HCT116 (cell line): ENCODE results near the gene EMP2. TPM values are rescaled to one million over a fixed set of nuclear protein-coding genes. Genes with fewer than 3 reads are reported as not detected.

Experiments used
- ATAC-seq: fragments of 200-7000 bp; cut with Tn5 transposase; 2 replicates; pipeline ENCODE4 v1.9.1; 2020; ENCODE audit warnings: mild to moderate bottlenecking, moderate library complexity
- BruUV-seq: library from RNA; stranded (reverse); fragments of 400-500 nt; replicated peaks from 2 replicates; lab custom pipeline; 2021; lab: Mats Ljungman, UMichigan
- CTCF ChIA-PET: fragments of 300-600 bp; sonication (Branson Sonifier 250); formaldehyde crosslinking; loops from one replicate; lab custom pipeline; 2021; ENCODE audit warnings: antibody characterized with exemption; lab: Charles Lee
- POLR2A ChIA-PET: fragments of 300-600, 350-600 bp; sonication (Branson Sonifier 250); formaldehyde crosslinking; loops from one replicate; lab custom pipeline; 2021; ENCODE audit warnings: antibody characterized with exemption; lab: Charles Lee
- RAD21 ChIA-PET, 2 experiments: fragments of 300-600 bp; sonication (Branson Sonifier 250); formaldehyde crosslinking; loops; one replicate each; lab custom pipeline; 2023; ENCODE audit warnings: low total read pairs in 2 of 2; ENCODE audit not compliant: uncharacterized antibody in 2 of 2, unreplicated experiment in 2 of 2, low non-redundant PET in 1 of 2; lab: Charles Lee
- DNase-seq: peaks from one replicate; pipeline ENCODE4 v3.0.0-alpha.2; 2010; ENCODE audit warnings: low read depth, low spot score
- H2AFZ ChIP-seq: fragments of 200-600 bp; shearing (Covaris generic), sonication (generic); 2 replicates; pipeline ENCODE4 v1.6.1; 2017; ENCODE audit warnings: low read depth, mixed run types, mixed read lengths, antibody characterized with exemption, low read length; ENCODE audit not compliant: poor library complexity, severe bottlenecking
- H3K27ac ChIP-seq: 2 replicates; pipeline ENCODE4 v1.5.1; 2012; ENCODE audit warnings: low read depth, low read length
- H3K27me3 ChIP-seq: fragments of 200-600 bp; sonication (generic); 2 replicates; pipeline ENCODE4 v1.6.1; 2016; ENCODE audit warnings: mixed run types, low read length, mixed read lengths; ENCODE audit not compliant: insufficient read depth
- H3K36me3 ChIP-seq, 2 experiments: fragments of 200-500 bp in 1 of 2; fragments of 200-600 bp in 1 of 2; sonication (Bioruptor generic) in 1 of 2; sonication (generic) in 1 of 2; 2 replicates each; pipeline versions ENCODE4 v1.5.1 to v1.6.1; 2014 to 2016; ENCODE audit warnings: low read length in 2 of 2, inconsistent platforms in 1 of 2, mixed read lengths in 1 of 2, mixed run types in 1 of 2; ENCODE audit not compliant: insufficient read depth in 2 of 2, control insufficient read depth in 1 of 2
- H3K4me1 ChIP-seq, 2 experiments: fragments of 200-600 bp in 1 of 2; sonication (generic) in 1 of 2; 2 replicates each; pipeline versions ENCODE4 v1.5.1 to v1.6.1; 2012 to 2017; ENCODE audit warnings: low read length in 2 of 2, inconsistent platforms in 1 of 2, mild to moderate bottlenecking in 1 of 2, mixed read lengths in 1 of 2, mixed run types in 1 of 2, moderate library complexity in 1 of 2; ENCODE audit not compliant: insufficient read depth in 2 of 2, control insufficient read depth in 1 of 2
- H3K4me2 ChIP-seq: fragments of 200-600 bp; sonication (generic); 2 replicates; pipeline ENCODE4 v1.6.1; 2017; ENCODE audit warnings: mixed run types, low read length, mixed read lengths
- H3K4me3 ChIP-seq, 2 experiments: fragments of 200-600 bp in 1 of 2; sonication (generic) in 1 of 2; replicated peaks in 1 of 2; 2 replicates each; pipeline ENCODE4 v1.5.1; 2011 to 2016; ENCODE audit warnings: low read length in 2 of 2, control low read depth in 1 of 2, low read depth in 1 of 2, mild to moderate bottlenecking in 1 of 2, mixed read lengths in 1 of 2, mixed run types in 1 of 2
- H3K79me2 ChIP-seq: fragments of 200-600 bp; sonication (generic); 2 replicates; pipeline ENCODE4 v1.6.1; 2017; ENCODE audit warnings: mild to moderate bottlenecking, mixed run types, low read length, moderate library complexity, mixed read lengths; ENCODE audit not compliant: insufficient read depth
- H3K9ac ChIP-seq: fragments of 200-600 bp; sonication (generic); 2 replicates; pipeline ENCODE4 v1.6.1; 2016; ENCODE audit warnings: low read length, mixed read lengths
- H3K9me2 ChIP-seq: fragments of 200-600 bp; sonication (generic), shearing (Covaris generic); 2 replicates; pipeline ENCODE4 v1.6.1; 2017; ENCODE audit warnings: mixed run types, mild to moderate bottlenecking, moderate library complexity; ENCODE audit not compliant: insufficient read depth
- H3K9me3 ChIP-seq, 2 experiments: fragments of 200-500 bp in 1 of 2; fragments of 200-600 bp in 1 of 2; sonication (Bioruptor generic) in 1 of 2; sonication (generic) in 1 of 2; 2 replicates each; pipeline ENCODE4 v1.6.1; 2014 to 2017; ENCODE audit warnings: low read length in 2 of 2, mixed read lengths in 2 of 2, inconsistent platforms in 1 of 2, low read depth in 1 of 2, mild to moderate bottlenecking in 1 of 2, mixed run types in 1 of 2, moderate library complexity in 1 of 2; ENCODE audit not compliant: control insufficient read depth in 1 of 2, insufficient read depth in 1 of 2
- H4K20me1 ChIP-seq: fragments of 200-600 bp; sonication (generic), shearing (Covaris generic); 2 replicates; pipeline ENCODE4 v1.6.1; 2017; ENCODE audit warnings: mixed run types, mild to moderate bottlenecking, moderate library complexity; ENCODE audit not compliant: insufficient read depth
- CBX3 ChIP-seq: IDR thresholded peaks from 2 replicates; pipeline ENCODE4 v1.6.1; 2012; ENCODE audit warnings: low read depth
- EGR1 ChIP-seq: IDR thresholded peaks from 2 replicates; pipeline ENCODE4 v1.6.1; 2012; ENCODE audit warnings: low read depth
- FOSL1 ChIP-seq: IDR thresholded peaks from 2 replicates; pipeline ENCODE4 v1.6.1; 2012; ENCODE audit warnings: low read depth
- POLR2A ChIP-seq: IDR thresholded peaks from 2 replicates; pipeline ENCODE4 v1.7.0; 2011; ENCODE audit warnings: borderline replicate concordance; ENCODE audit not compliant: insufficient read depth, insufficient read length; ENCODE audit errors: extremely low read depth
- POLR2AphosphoS5 ChIP-seq: IDR thresholded peaks from 2 replicates; pipeline ENCODE4 v1.6.1; 2011; ENCODE audit warnings: mild to moderate bottlenecking, low read depth, low read length, moderate library complexity
- SIN3A ChIP-seq: IDR thresholded peaks from 2 replicates; pipeline ENCODE4 v1.6.1; 2012; ENCODE audit warnings: low read depth
- SP1 ChIP-seq: IDR thresholded peaks from 2 replicates; pipeline ENCODE4 v1.6.1; 2012; ENCODE audit warnings: low read depth
- TCF7L2 ChIP-seq: IDR thresholded peaks from 2 replicates; pipeline ENCODE4 v1.7.0; 2011; ENCODE audit warnings: borderline replicate concordance, inconsistent platforms; ENCODE audit not compliant: insufficient read depth, insufficient read length; ENCODE audit errors: extremely low read depth
- ZFX ChIP-seq: fragments of 450-650 bp; IDR thresholded peaks from 2 replicates; pipeline ENCODE4 v1.6.1; 2017
- intact Hi-C: fragments of 100-400 bp; cut with micrococcal nuclease; formaldehyde crosslinking; loops from 2 replicates; pipeline ENCODE4 v1.10.0; 2022
- total RNA-seq: library from RNA; stranded (reverse); gene quantifications from one replicate; pipeline ENCODE4 v1.2.1, GENCODE V29; 2021; ENCODE audit not compliant: unreplicated experiment
- TF ChIP-seq, protein P1 (sequence below): IDR thresholded peaks from 2 replicates; pipeline ENCODE4 v1.6.1; 2012; ENCODE audit warnings: low read depth
- TF ChIP-seq, protein P2 (sequence below): IDR thresholded peaks from 2 replicates; pipeline ENCODE4 v1.6.1; 2012

Gene EMP2
- total RNA-seq, 1 experiment from 2014 or later, result 32.6 TPM

DNA sequence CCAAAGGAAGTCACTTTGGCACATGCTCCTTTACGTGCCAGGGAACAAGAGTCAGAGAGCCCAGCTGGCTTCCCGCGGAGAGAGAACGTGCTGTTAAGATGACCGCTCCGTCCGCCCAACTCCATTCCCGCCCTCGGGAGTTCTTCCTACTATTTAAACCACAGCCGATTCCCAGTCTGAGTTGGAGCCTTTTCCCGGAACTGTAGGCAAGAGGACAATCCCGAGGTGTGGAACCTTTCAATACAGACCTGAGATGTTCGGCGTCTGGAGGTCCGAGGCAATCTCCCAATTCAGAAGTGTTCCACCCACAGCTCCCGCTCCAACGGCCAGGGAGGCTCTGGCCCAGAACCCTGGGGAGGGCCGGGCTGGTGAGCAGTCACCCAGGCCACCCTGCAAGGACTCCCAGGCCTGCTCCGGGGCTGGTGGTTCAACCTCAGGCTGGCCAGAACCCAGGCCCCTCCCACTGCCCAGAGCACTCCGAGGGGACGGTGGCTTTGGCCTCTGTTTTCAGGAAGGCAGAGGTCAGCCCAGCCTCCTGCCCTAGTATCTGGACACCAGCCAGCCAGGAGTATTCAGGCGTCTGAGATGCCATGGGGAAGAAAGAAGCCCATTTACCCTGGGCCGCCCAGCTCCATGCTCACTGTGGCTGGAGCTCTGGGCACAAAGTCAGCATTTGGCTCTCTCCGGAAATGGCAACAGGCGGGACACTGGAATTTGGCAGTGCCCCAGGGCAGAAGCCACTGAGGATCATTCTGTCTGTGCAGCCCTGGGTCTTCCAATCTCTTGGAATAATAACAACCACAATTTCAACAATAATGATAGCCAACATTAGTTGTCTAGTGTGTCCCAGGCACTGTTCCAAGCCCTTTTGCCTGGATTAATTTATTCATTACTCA is 21.4 kb downstream of the EMP2 start:
- RAD21 ChIA-PET, result no interaction called here
- Histone ChIP-seq H3K9me2 (no peaks in the 10 kb centered on the region), H2AFZ (no peak overlapping the region), H3K79me2 (no peaks in the 10 kb centered on the region; the same call in 1 of the 2 replicates), H3K27ac (no peak overlapping the region; the same call in 1 of the 2 replicates), H3K9me3 (0 out of 4 replicates have a peak, but pooled peaks cover 0 to 7% of the 10 kb centered on the region in 2 experiments), H4K20me1 (no peaks in the 10 kb centered on the region), H3K4me1 (no peaks in the 10 kb centered on the region), H3K27me3 (no peaks in the 10 kb centered on the region), H3K9ac (no peak overlapping the region), H3K4me2 (no peak overlapping the region), H3K36me3 (no peaks in the 10 kb centered on the region), H3K4me3 (no peak overlapping the region)
- CTCF ChIA-PET, result no interaction called here
- BruUV-seq, result no TSS peak
- no peak for DNase-seq
- intact Hi-C loops, result no loop called here
- TF ChIP-seq, protein P1, sequence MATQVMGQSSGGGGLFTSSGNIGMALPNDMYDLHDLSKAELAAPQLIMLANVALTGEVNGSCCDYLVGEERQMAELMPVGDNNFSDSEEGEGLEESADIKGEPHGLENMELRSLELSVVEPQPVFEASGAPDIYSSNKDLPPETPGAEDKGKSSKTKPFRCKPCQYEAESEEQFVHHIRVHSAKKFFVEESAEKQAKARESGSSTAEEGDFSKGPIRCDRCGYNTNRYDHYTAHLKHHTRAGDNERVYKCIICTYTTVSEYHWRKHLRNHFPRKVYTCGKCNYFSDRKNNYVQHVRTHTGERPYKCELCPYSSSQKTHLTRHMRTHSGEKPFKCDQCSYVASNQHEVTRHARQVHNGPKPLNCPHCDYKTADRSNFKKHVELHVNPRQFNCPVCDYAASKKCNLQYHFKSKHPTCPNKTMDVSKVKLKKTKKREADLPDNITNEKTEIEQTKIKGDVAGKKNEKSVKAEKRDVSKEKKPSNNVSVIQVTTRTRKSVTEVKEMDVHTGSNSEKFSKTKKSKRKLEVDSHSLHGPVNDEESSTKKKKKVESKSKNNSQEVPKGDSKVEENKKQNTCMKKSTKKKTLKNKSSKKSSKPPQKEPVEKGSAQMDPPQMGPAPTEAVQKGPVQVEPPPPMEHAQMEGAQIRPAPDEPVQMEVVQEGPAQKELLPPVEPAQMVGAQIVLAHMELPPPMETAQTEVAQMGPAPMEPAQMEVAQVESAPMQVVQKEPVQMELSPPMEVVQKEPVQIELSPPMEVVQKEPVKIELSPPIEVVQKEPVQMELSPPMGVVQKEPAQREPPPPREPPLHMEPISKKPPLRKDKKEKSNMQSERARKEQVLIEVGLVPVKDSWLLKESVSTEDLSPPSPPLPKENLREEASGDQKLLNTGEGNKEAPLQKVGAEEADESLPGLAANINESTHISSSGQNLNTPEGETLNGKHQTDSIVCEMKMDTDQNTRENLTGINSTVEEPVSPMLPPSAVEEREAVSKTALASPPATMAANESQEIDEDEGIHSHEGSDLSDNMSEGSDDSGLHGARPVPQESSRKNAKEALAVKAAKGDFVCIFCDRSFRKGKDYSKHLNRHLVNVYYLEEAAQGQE, result no peak
- ATAC-seq, result no peak
- POLR2A ChIA-PET, result interaction anchor here (0.6 kb wide), 1 partner anchor 13 kb away, joined by 3 read pairs; no protein-coding TSS in a partner anchor

DNA sequence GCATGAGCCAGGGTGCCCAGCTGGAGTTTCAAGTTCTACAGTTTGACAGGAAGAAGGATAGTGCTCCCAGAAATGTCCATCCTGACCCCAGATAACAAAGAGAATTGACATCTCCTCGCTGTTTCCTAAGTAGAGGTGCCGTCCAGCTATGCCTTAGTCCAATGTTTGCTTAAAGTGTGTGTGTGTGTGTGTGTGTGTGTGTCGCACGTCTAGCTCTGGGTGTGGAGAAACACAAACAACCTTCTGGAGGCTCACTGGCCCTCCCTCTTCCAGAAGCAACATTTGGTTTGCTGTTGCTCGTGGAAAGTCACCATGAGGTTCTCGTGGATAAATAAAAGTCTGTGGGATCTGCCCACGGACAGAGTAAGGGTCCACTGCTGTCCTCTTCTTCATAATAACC is 22.1 kb downstream of the EMP2 start:
- POLR2A ChIA-PET, result no interaction called here

More for the DNA sequence above, 22.1 kb downstream of the EMP2 start:
- Histone ChIP-seq H4K20me1 (no peaks in the 10 kb centered on the region), H3K4me1 (no peaks in the 10 kb centered on the region), H3K36me3 (no peaks in the 10 kb centered on the region), H3K9me2 (no peaks in the 10 kb centered on the region), H3K9ac (no peak overlapping the region), H2AFZ (no peak overlapping the region), H3K9me3 (0 out of 4 replicates have a peak, but pooled peaks cover 0 to 7% of the 10 kb centered on the region in 2 experiments), H3K4me2 (no peak overlapping the region), H3K79me2 (no peaks in the 10 kb centered on the region; the same call in 1 of the 2 replicates), H3K27ac (no peak overlapping the region), H3K27me3 (no peaks in the 10 kb centered on the region), H3K4me3 (no peak overlapping the region)
- ChIA-PET RAD21 (no interaction called here), CTCF (no interaction called here)
- no peak for DNase-seq
- intact Hi-C loops, result no loop called here
- no TSS peak for BruUV-seq
- TF ChIP-seq EGR1 (no peak), TCF7L2 (no peak), CBX3 (no peak), POLR2A (no peak), POLR2AphosphoS5 (no peak), SP1 (no peak), ZFX (no peak), FOSL1 (no peak), SIN3A (no peak)
- TF ChIP-seq, protein P2, sequence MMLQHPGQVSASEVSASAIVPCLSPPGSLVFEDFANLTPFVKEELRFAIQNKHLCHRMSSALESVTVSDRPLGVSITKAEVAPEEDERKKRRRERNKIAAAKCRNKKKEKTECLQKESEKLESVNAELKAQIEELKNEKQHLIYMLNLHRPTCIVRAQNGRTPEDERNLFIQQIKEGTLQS, result no peak
- no peak for ATAC-seq
